Ovary (tissue), 3 donors: ENCODE data around the gene MED27.

Experiments used
- CTCF ChIP-seq, 3 donors: fragments of 450-650 bp in 2 of 3; fragments of 200-600 bp in 1 of 3; IDR thresholded peaks; one replicate each; pipeline versions ENCODE4 v1.5.1 to v1.8.0; 2016 to 2022; ENCODE audit warnings: antibody characterized with exemption in 3 of 3, mild to moderate bottlenecking in 1 of 3
- EP300 ChIP-seq: sonication (generic); formaldehyde crosslinking; IDR thresholded peaks from one replicate; pipeline ENCODE4 v1.6.1; 2017; ENCODE audit warnings: antibody characterized with exemption
- POLR2A ChIP-seq: fragments of 450-650 bp; IDR thresholded peaks from one replicate; pipeline ENCODE4 v1.6.1; 2017; ENCODE audit warnings: antibody characterized with exemption, mild to moderate bottlenecking, moderate library complexity
- donor health status: DM: no; HTN: no; CAD: no.

GRCh38 chr9:131891598-131891997, 188.1 kb downstream of the MED27 start:
- no peak for TF ChIP-seq EP300
- TF ChIP-seq CTCF (IDR thresholded peaks at IDR 0.05), result no peak
- TF ChIP-seq POLR2A, result no peak
